ENCODE measurements around the gene SERPINB6. TPM values are rescaled to one million over a fixed set of nuclear protein-coding genes. Genes with fewer than 3 reads are reported as not detected.

SERPINB6 gene
- total RNA-seq, 3 donors from 2014 or later, result 134 to 147 (median 142) TPM

GRCh38 chr6:2990248-2990931 is 19.0 kb upstream of the SERPINB6 start:
- Histone ChIP-seq H3K9me3 (no peaks in the 10 kb centered on the region), H3K4me3 (peak overlapping the region; percentile 20), H3K36me3 (ENCODE audit: low read depth) (no peaks in the 10 kb centered on the region), H3K4me1 (ENCODE audit: low read depth) (peaks cover 32% of the 10 kb centered on the region)
- ATAC-seq (no peak), DNase-seq (peak in 2 of 3 donors; percentile 54 to 55)
- intact Hi-C loops (cut with DNase I, micrococcal nuclease), result no loop called here
- no peak for TF ChIP-seq CTCF (IDR thresholded peaks at IDR 0.05)

- peak overlapping the region; percentile 54 for H3K4me3 ChIP-seq
- TF ChIP-seq CTCF (IDR thresholded peaks at IDR 0.05), result no peak
- H3K9me3 ChIP-seq, result no peaks in the 10 kb centered on the region
- DNase-seq (peak; percentile 72 to 87 (median 80)), ATAC-seq (peak; percentile 68)
- no peaks in the 10 kb centered on the region for H3K36me3 ChIP-seq (ENCODE audit: low read depth)
- intact Hi-C loops (cut with DNase I, micrococcal nuclease), result loop anchor here (2.0 kb wide), 1 partner anchor 37 kb away; no protein-coding TSS in a partner anchor
- peaks cover 32% of the 10 kb centered on the region for H3K4me1 ChIP-seq (ENCODE audit: low read depth)
Observed at GRCh38 chr6:2989332-2990247, 18.2 kb upstream of the SERPINB6 start.

GRCh38 chr6:2988426-2989331 is 17.3 kb upstream of the SERPINB6 start:
- Histone ChIP-seq H3K4me1 (ENCODE audit: low read depth) (peaks cover 32% of the 10 kb centered on the region), H3K4me3 (peak overlapping the region; percentile 54), H3K36me3 (ENCODE audit: low read depth) (no peaks in the 10 kb centered on the region), H3K9me3 (no peaks in the 10 kb centered on the region)
- intact Hi-C loops (cut with DNase I, micrococcal nuclease), result loop anchor here (2.0 kb wide), 1 partner anchor 36 kb away; no protein-coding TSS in a partner anchor
- DNase-seq, result peak; percentile 89 to 94 (median 93)
- peak; percentile 78 for TF ChIP-seq CTCF (IDR thresholded peaks at IDR 0.05)
- ATAC-seq, result peak; percentile 79

- Histone ChIP-seq H3K9me3 (no peaks in the 10 kb centered on the region), H3K4me1 (ENCODE audit: low read depth) (peaks cover 38% of the 10 kb centered on the region), H3K36me3 (ENCODE audit: low read depth) (no peaks in the 10 kb centered on the region), H3K4me3 (no peak overlapping the region)
- TF ChIP-seq CTCF (IDR thresholded peaks at IDR 0.05), result no peak
- intact Hi-C loops (cut with DNase I, micrococcal nuclease), result loop anchor here (2.0 kb wide), 1 partner anchor 35 kb away; no protein-coding TSS in a partner anchor
- ATAC-seq (no peak), DNase-seq (no peak)
Observed at GRCh38 chr6:2988094-2988425, 16.7 kb upstream of the SERPINB6 start.

GRCh38 chr6:2986722-2987221 is 15.4 kb upstream of the SERPINB6 start:
- intact Hi-C loops (cut with DNase I, micrococcal nuclease), result no loop called here
- TF ChIP-seq CTCF (IDR thresholded peaks at IDR 0.05), result no peak
- Histone ChIP-seq H3K4me3 (no peak overlapping the region), H3K36me3 (ENCODE audit: low read depth) (no peaks in the 10 kb centered on the region), H3K4me1 (ENCODE audit: low read depth) (peaks cover 48% of the 10 kb centered on the region), H3K9me3 (no peaks in the 10 kb centered on the region)
- ATAC-seq, result peak; percentile 23
- peak in 1 of 3 donors; percentile 57 for DNase-seq
